ENCODE measurements around the gene HSPA1B.

GRCh38 chr6:31811645-31812044 is 15.9 kb upstream of the HSPA1B start:
- TF ChIP-seq CTCF (IDR thresholded peaks at IDR 0.05) (no peak), POLR2AphosphoS5 (IDR thresholded peaks at IDR 0.05) (no peak)
